Esophagus (tissue), 2 donors: Measurements from ENCODE around the gene MYBPHL. TPM values are rescaled to one million over a fixed set of nuclear protein-coding genes. Genes with fewer than 3 reads are reported as not detected.
A peak's percentile ranks its signal among the peaks of the same experiment; 100 is the strongest.

Experiments
- H3K27ac ChIP-seq, 2 donors: one replicate each; pipeline ENCODE4 v1.5.1; 2013; ENCODE audit warnings: low read depth in 2 of 2, mild to moderate bottlenecking in 2 of 2, inconsistent platforms in 1 of 2, low read length in 1 of 2, moderate library complexity in 1 of 2
- H3K27me3 ChIP-seq, 2 donors: one replicate each; pipeline ENCODE4 v1.6.1; 2013; ENCODE audit warnings: low read length in 2 of 2, control low read depth in 1 of 2, mild to moderate bottlenecking in 1 of 2; ENCODE audit not compliant: insufficient read depth in 2 of 2, control insufficient read depth in 1 of 2
- H3K36me3 ChIP-seq, 2 donors: one replicate each; pipeline ENCODE4 v1.6.1; 2013; ENCODE audit warnings: low read length in 1 of 2; ENCODE audit not compliant: control insufficient read depth in 2 of 2, insufficient read depth in 2 of 2
- H3K4me1 ChIP-seq, 2 donors: one replicate each; pipeline ENCODE4 v1.6.1; 2013; ENCODE audit warnings: low read length in 1 of 2; ENCODE audit not compliant: control insufficient read depth in 2 of 2, insufficient read depth in 2 of 2
- H3K4me3 ChIP-seq, 2 donors: one replicate each; pipeline ENCODE4 v1.5.1; 2013; ENCODE audit warnings: low read length in 2 of 2, mild to moderate bottlenecking in 2 of 2, low read depth in 1 of 2, moderate library complexity in 1 of 2
- H3K9me3 ChIP-seq, 2 donors: one replicate each; pipeline ENCODE4 v1.6.1; 2013; ENCODE audit warnings: mild to moderate bottlenecking in 2 of 2, low read depth in 1 of 2, low read length in 1 of 2, moderate library complexity in 1 of 2; ENCODE audit not compliant: control insufficient read depth in 2 of 2, insufficient read depth in 1 of 2
- WGBS, 2 donors: extraction: QIAGEN DNeasy Blood & Tissue Kit; methylation state at CpG; one replicate each; pipeline ENCODE4 v1.1.7; 2013; 5-methylcytosine and 5-hydroxymethylcytosine counted together
- polyA plus RNA-seq, 2 donors: library from polyadenylated mRNA; stranded (reverse); fragments of 200-250 nt; gene quantifications; one replicate each; pipeline ENCODE4 v1.2.3, GENCODE V29; 2013
- donor health status: healthy with polysubstance abuse.
- donor health status: Bipolar disorder and iron deficiency.

MYBPHL gene
- polyA plus RNA-seq, 2 donors = 0.08 to 0.14 TPM

GRCh38 chr1:109254621-109255096 lies 52.2 kb downstream of the MYBPHL start:
- H3K27me3 ChIP-seq = no peaks in the 10 kb centered on the region
- H3K9me3 ChIP-seq = peaks cover 0 to 2% of the 10 kb centered on the region in 2 donors
- 52 to 54% methylated on average over 7 of the region's 7 CpGs for WGBS, 2 donors
- H3K4me1 ChIP-seq = peaks cover 13 to 37% of the 10 kb centered on the region in 2 donors
- peak overlapping the region; percentile 34 to 38 for H3K4me3 ChIP-seq
- H3K27ac ChIP-seq = peak overlapping the region; percentile 87 to 95
- peaks cover 0 to 13% of the 10 kb centered on the region in 2 donors for H3K36me3 ChIP-seq

DNA sequence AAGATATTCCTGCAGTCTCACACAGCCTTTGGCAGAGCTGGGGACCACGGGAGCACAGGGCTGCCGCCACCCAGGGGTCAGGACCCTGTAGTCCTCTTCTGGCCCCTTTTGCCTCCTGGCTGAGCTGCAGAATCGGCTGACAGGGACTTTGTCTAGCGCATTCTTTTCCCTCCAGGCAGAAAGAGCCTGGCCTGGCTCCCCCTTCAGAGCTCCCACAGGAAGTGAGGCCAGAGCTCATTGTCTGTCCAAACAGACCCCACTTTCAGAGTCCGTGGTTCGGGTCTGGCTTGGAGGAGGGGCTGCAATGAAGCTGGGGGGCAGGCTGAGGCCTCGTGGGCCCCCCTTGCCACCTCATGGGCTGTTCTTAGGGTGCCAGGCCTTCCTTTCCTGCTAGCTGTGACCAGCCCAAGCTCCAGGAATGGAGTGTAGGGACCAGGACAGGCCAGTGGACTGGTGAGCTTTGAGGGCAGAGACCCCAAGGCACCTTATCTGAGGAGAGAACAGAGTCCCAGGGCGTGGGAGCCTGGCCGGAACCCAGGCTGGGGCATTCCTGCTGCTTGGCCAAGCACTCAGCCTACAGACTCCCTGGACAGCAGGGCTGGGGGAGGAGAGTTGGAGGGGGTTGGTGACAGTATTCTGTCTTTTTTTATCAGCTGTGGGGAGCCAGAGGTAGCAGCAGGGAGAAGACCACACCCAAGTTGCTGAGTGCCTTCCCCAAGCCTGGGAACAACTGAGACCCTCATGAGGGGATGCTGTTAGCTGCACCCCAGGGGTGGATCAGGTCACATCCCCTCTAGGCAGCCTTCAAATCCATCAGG lies 52.8 kb downstream of the MYBPHL start:
- Histone ChIP-seq H3K4me3 (peak overlapping the region; percentile 38 to 50), H3K9me3 (peaks cover 0 to 2% of the 10 kb centered on the region in 2 donors), H3K36me3 (peaks cover 0 to 13% of the 10 kb centered on the region in 2 donors), H3K4me1 (peaks cover 13 to 39% of the 10 kb centered on the region in 2 donors), H3K27me3 (no peaks in the 10 kb centered on the region), H3K27ac (peak overlapping the region; percentile 87 to 95)
- 26 to 39% methylated on average over 8 to 9 of the region's 9 CpGs for WGBS, 2 donors

GRCh38 chr1:109252893-109253802 lies 53.7 kb downstream of the MYBPHL start:
- Histone ChIP-seq H3K36me3 (peaks cover 0 to 8% of the 10 kb centered on the region in 2 donors), H3K27ac (peak overlapping the region; percentile 87 to 95), H3K4me3 (peak overlapping the region; percentile 38 to 50), H3K4me1 (peaks cover 13 to 41% of the 10 kb centered on the region in 2 donors), H3K27me3 (no peaks in the 10 kb centered on the region), H3K9me3 (peaks cover 0 to 2% of the 10 kb centered on the region in 2 donors)
- WGBS, 2 donors = 62 to 67% methylated on average over 33 of the region's 33 CpGs

- WGBS, 2 donors = 95 to 96% methylated on average over 30 to 31 of the region's 31 CpGs
- Histone ChIP-seq H3K36me3 (peaks cover 0 to 8% of the 10 kb centered on the region in 2 donors), H3K27me3 (no peaks in the 10 kb centered on the region), H3K4me1 (peaks cover 13 to 41% of the 10 kb centered on the region in 2 donors), H3K4me3 (no peak overlapping the region), H3K9me3 (peaks cover 0 to 2% of the 10 kb centered on the region in 2 donors), H3K27ac (peak overlapping the region in 1 of 2 donors; percentile 95)
Observed at GRCh38 chr1:109252167-109252892, 54.5 kb downstream of the MYBPHL start.

GRCh38 chr1:109251277-109252166 lies 55.3 kb downstream of the MYBPHL start:
- WGBS, 2 donors = 95% methylated on average over 32 of the region's 32 CpGs
- Histone ChIP-seq H3K27ac (no peak overlapping the region), H3K4me1 (peaks cover 13 to 41% of the 10 kb centered on the region in 2 donors), H3K4me3 (no peak overlapping the region), H3K27me3 (no peaks in the 10 kb centered on the region), H3K9me3 (peaks cover 0 to 2% of the 10 kb centered on the region in 2 donors), H3K36me3 (peaks cover 0 to 8% of the 10 kb centered on the region in 2 donors)

DNA sequence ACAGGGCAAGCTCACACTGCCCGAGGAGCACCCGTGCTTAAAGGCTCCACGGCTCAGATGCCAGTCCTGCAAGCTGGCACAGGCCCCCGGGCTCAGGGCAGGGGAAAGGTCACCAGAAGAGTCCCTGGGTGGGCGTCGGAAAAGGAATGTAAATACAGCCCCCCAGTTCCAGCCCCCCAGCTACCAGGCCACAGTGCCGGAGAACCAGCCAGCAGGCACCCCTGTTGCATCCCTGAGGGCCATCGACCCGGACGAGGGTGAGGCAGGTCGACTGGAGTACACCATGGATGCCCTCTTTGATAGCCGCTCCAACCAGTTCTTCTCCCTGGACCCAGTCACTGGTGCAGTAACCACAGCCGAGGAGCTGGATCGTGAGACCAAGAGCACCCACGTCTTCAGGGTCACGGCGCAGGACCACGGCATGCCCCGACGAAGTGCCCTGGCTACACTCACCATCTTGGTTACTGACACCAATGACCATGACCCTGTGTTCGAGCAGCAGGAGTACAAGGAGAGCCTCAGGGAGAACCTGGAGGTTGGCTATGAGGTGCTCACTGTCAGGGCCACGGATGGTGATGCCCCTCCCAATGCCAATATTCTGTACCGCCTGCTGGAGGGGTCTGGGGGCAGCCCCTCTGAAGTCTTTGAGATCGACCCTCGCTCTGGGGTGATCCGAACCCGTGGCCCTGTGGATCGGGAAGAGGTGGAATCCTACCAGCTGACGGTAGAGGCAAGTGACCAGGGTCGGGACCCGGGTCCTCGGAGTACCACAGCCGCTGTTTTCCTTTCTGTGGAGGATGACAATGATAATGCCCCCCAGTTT lies 56.1 kb downstream of the MYBPHL start:
- Histone ChIP-seq H3K27ac (peak overlapping the region in 1 of 2 donors; percentile 19), H3K4me3 (peak overlapping the region; percentile 74 to 95), H3K4me1 (peaks cover 13 to 41% of the 10 kb centered on the region in 2 donors), H3K9me3 (peaks cover 0 to 2% of the 10 kb centered on the region in 2 donors), H3K27me3 (no peaks in the 10 kb centered on the region), H3K36me3 (peaks cover 0 to 8% of the 10 kb centered on the region in 2 donors)
- 79 to 81% methylated on average over 33 of the region's 33 CpGs for WGBS, 2 donors

GRCh38 chr1:109249654-109250401 lies 57.0 kb downstream of the MYBPHL start:
- Histone ChIP-seq H3K27me3 (no peaks in the 10 kb centered on the region), H3K4me1 (peaks cover 9 to 33% of the 10 kb centered on the region in 2 donors), H3K9me3 (peaks cover 0 to 2% of the 10 kb centered on the region in 2 donors), H3K4me3 (peak overlapping the region; percentile 74 to 95), H3K27ac (peak overlapping the region; percentile 19 to 55), H3K36me3 (peaks cover 0 to 8% of the 10 kb centered on the region in 2 donors)
- WGBS, 2 donors = 2 to 7% methylated on average over 26 to 80 of the region's 80 CpGs
